Esophagus muscularis mucosa (tissue), 4 donors: ENCODE results near the gene PTMS.

ENCODE experiments used
- EP300 ChIP-seq: sonication (generic); formaldehyde crosslinking; IDR thresholded peaks from one replicate; pipeline ENCODE4 v1.6.1; 2017; ENCODE audit warnings: antibody characterized with exemption
- POLR2A ChIP-seq: fragments of 450-650 bp; IDR thresholded peaks from one replicate; pipeline ENCODE4 v1.6.1; 2017; ENCODE audit warnings: antibody characterized with exemption, moderate library complexity, mild to moderate bottlenecking, low read depth
- POLR2AphosphoS5 ChIP-seq, 2 donors: sonication (generic); formaldehyde crosslinking; IDR thresholded peaks; one replicate each; pipeline ENCODE4 v1.6.1; 2017; ENCODE audit warnings: antibody characterized with exemption in 2 of 2
- TF ChIP-seq, protein P1 (sequence below), 3 experiments: fragments of 200-600 bp in 2 of 3; fragments of 450-650 bp in 1 of 3; sonication (generic) in 2 of 3; IDR thresholded peaks; one replicate each; pipeline ENCODE4 v1.5.1; 2017 to 2019; ENCODE audit warnings: antibody characterized with exemption in 3 of 3, mild to moderate bottlenecking in 2 of 3, moderate library complexity in 1 of 3

DNA sequence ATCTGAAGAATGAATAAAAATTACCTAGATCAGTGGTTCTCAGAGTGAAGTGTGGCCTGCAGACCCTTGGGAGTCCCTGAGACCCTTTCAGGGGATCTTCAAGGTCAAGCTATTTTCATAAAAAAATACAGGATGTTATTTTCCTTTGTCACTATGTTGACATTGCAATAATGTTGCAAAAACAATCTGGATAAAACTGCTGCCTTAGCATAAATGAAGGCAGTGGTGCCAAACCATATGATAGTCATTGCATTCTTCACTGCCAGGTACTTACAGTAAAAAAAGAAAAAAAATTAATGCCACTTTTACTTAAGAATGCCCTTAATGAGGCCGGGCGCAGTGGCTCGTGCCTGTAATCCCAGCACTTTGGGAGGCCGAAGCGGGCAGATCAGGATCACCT lies 21.1 kb downstream of the PTMS start:
- TF ChIP-seq, protein P1, sequence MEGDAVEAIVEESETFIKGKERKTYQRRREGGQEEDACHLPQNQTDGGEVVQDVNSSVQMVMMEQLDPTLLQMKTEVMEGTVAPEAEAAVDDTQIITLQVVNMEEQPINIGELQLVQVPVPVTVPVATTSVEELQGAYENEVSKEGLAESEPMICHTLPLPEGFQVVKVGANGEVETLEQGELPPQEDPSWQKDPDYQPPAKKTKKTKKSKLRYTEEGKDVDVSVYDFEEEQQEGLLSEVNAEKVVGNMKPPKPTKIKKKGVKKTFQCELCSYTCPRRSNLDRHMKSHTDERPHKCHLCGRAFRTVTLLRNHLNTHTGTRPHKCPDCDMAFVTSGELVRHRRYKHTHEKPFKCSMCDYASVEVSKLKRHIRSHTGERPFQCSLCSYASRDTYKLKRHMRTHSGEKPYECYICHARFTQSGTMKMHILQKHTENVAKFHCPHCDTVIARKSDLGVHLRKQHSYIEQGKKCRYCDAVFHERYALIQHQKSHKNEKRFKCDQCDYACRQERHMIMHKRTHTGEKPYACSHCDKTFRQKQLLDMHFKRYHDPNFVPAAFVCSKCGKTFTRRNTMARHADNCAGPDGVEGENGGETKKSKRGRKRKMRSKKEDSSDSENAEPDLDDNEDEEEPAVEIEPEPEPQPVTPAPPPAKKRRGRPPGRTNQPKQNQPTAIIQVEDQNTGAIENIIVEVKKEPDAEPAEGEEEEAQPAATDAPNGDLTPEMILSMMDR (IDR thresholded peaks at IDR 0.05) = no peak
- TF ChIP-seq POLR2A (no peak), POLR2AphosphoS5 (IDR thresholded peaks at IDR 0.05) (no peak), EP300 (no peak)
